PC-9 (cell line): ENCODE measurements around the gene MTHFD1L. TPM values are rescaled to one million over a fixed set of nuclear protein-coding genes. Genes with fewer than 3 reads are reported as not detected.

ENCODE experiments used
- BruUV-seq: library from RNA; stranded (reverse); fragments of 400-500 nt; replicated peaks from 2 replicates; lab custom pipeline; 2021; lab: Mats Ljungman, UMichigan
- CTCF ChIA-PET: fragments of 300-600 bp; sonication (Branson Sonifier 250); formaldehyde crosslinking; loops from one replicate; lab custom pipeline; 2022; ENCODE audit warnings: antibody characterized with exemption; lab: Charles Lee
- POLR2A ChIA-PET: fragments of 300-600 bp; sonication (Branson Sonifier 250); formaldehyde crosslinking; loops from one replicate; lab custom pipeline; 2022; ENCODE audit warnings: antibody characterized with exemption; ENCODE audit not compliant: unreplicated experiment; lab: Charles Lee
- DNase-seq, 2 experiments: peaks; one replicate each; pipeline versions ENCODE4 v3.0.0 to v3.0.0-alpha.2; 2015 to 2022; ENCODE audit warnings: mixed read lengths in 1 of 2
- H2AFZ ChIP-seq: fragments of 200-600 bp; sonication (generic); 2 replicates; pipeline ENCODE4 v1.8.1; 2017; ENCODE audit warnings: antibody characterized with exemption
- H3F3A ChIP-seq: fragments of 200-600 bp; sonication (generic); 2 replicates; pipeline ENCODE4 v1.8.1; 2017; ENCODE audit warnings: antibody characterized with exemption, mild to moderate bottlenecking, low read depth; ENCODE audit not compliant: insufficient read depth
- H3K27ac ChIP-seq: fragments of 200-600 bp; sonication (generic); 2 replicates; pipeline ENCODE4 v1.6.1; 2016; ENCODE audit warnings: mixed run types
- H3K27me3 ChIP-seq: fragments of 200-600 bp; sonication (generic); 2 replicates; pipeline ENCODE4 v1.6.1; 2016; ENCODE audit warnings: low read depth, mixed run types; ENCODE audit not compliant: insufficient read depth
- H3K36me3 ChIP-seq: fragments of 200-600 bp; sonication (generic); 2 replicates; pipeline ENCODE4 v1.6.1; 2016; ENCODE audit warnings: low read depth, mixed run types
- H3K4me1 ChIP-seq: fragments of 200-600 bp; sonication (generic); replicated peaks from 2 replicates; pipeline ENCODE4 v1.6.1; 2016; ENCODE audit warnings: mixed run types; ENCODE audit not compliant: insufficient read depth
- H3K4me2 ChIP-seq: fragments of 200-600 bp; sonication (generic); 2 replicates; pipeline ENCODE4 v1.6.1; 2017; ENCODE audit warnings: mixed run types
- H3K4me3 ChIP-seq: fragments of 200-600 bp; sonication (generic); 2 replicates; pipeline ENCODE4 v1.6.1; 2016; ENCODE audit warnings: mixed run types
- H3K79me2 ChIP-seq: fragments of 200-600 bp; sonication (generic); 2 replicates; pipeline ENCODE4 v1.6.1; 2017; ENCODE audit warnings: low read depth, mixed run types
- H3K9me2 ChIP-seq: fragments of 200-600 bp; sonication (generic); 2 replicates; pipeline ENCODE4 v1.8.1; 2017; ENCODE audit warnings: mild to moderate bottlenecking; ENCODE audit not compliant: insufficient read depth
- H3K9me3 ChIP-seq: fragments of 200-600 bp; sonication (generic); 2 replicates; pipeline ENCODE4 v1.8.1; 2016; ENCODE audit warnings: low read depth; ENCODE audit not compliant: insufficient read depth
- H4K20me1 ChIP-seq: fragments of 200-600 bp; sonication (generic); 2 replicates; pipeline ENCODE4 v1.8.1; 2017; ENCODE audit not compliant: insufficient read depth
- CTCF ChIP-seq: fragments of 200-600 bp; sonication (generic); conservative IDR thresholded peaks from 2 replicates; pipeline ENCODE4 v1.6.1; 2017; ENCODE audit warnings: mixed run types, antibody characterized with exemption, mild to moderate bottlenecking, moderate library complexity
- EZH2 ChIP-seq: fragments of 200-600 bp; sonication (generic); IDR thresholded peaks from 2 replicates; pipeline ENCODE4 v1.8.0; 2017; ENCODE audit warnings: antibody characterized with exemption, low read depth
- intact Hi-C: fragments of 100-400 bp; cut with micrococcal nuclease; formaldehyde crosslinking; loops from one replicate; pipeline ENCODE4 v1.10.0; 2022; ENCODE audit not compliant: unreplicated experiment
- total RNA-seq: library from RNA; stranded (reverse); gene quantifications from 2 replicates; pipeline ENCODE4 v1.2.3, GENCODE V29; 2021

MTHFD1L gene
- total RNA-seq, 1 experiment from 2014 or later, result 53.3 TPM

GRCh38 chr6:151101161-151101815 lies 235.8 kb downstream of the MTHFD1L start:
- Histone ChIP-seq H3K36me3 (peaks cover 19% of the 10 kb centered on the region; the same call in 1 of the 2 replicates), H3K9me3 (no peaks in the 10 kb centered on the region), H3F3A (no peaks in the 10 kb centered on the region), H4K20me1 (no peaks in the 10 kb centered on the region), H3K4me3 (no peak overlapping the region), H2AFZ (no peak overlapping the region), H3K27ac (0 out of 2 replicates have a peak overlapping the region, but pooled peaks have one; percentile 6), H3K79me2 (no peaks in the 10 kb centered on the region), H3K4me2 (no peak overlapping the region), H3K9me2 (no peaks in the 10 kb centered on the region), H3K27me3 (no peaks in the 10 kb centered on the region), H3K4me1 (no peaks in the 10 kb centered on the region)
- TF ChIP-seq CTCF (no peak), EZH2 (no peak)
- ChIA-PET POLR2A (no interaction called here), CTCF (no interaction called here)
- intact Hi-C loops, result no loop called here
- BruUV-seq, result no TSS peak
- no peak for DNase-seq

- DNase-seq, result no peak
- Histone ChIP-seq H3K4me2 (no peak overlapping the region), H3K4me3 (no peak overlapping the region), H3K27me3 (no peaks in the 10 kb centered on the region), H2AFZ (no peak overlapping the region), H3F3A (no peaks in the 10 kb centered on the region; the same call in 1 of the 2 replicates), H3K4me1 (no peaks in the 10 kb centered on the region), H3K27ac (0 out of 2 replicates have a peak overlapping the region, but pooled peaks have one; percentile 6), H3K36me3 (peaks cover 12% of the 10 kb centered on the region; the same call in 1 of the 2 replicates), H4K20me1 (no peaks in the 10 kb centered on the region), H3K9me3 (no peaks in the 10 kb centered on the region), H3K79me2 (no peaks in the 10 kb centered on the region), H3K9me2 (no peaks in the 10 kb centered on the region)
- intact Hi-C loops, result no loop called here
- POLR2A ChIA-PET, result no interaction called here
- CTCF ChIA-PET, result no interaction called here
- TF ChIP-seq CTCF (no peak), EZH2 (no peak)
- BruUV-seq, result no TSS peak
These were observed 236.6 kb downstream of the MTHFD1L start for GRCh38 chr6:151101816-151102694.

- peaks cover 8% of the 10 kb centered on the region; the same call in 1 of the 2 replicates for H3K36me3 ChIP-seq
- H3K9me3 ChIP-seq, result no peaks in the 10 kb centered on the region
- no TSS peak for BruUV-seq
- DNase-seq, result no peak
- H3F3A ChIP-seq, result no peaks in the 10 kb centered on the region; the same call in 1 of the 2 replicates
- H3K4me2 ChIP-seq, result no peak overlapping the region
- no peaks in the 10 kb centered on the region for H3K79me2 ChIP-seq
- CTCF ChIA-PET, result no interaction called here
- POLR2A ChIA-PET, result no interaction called here
- no peaks in the 10 kb centered on the region for H3K9me2 ChIP-seq
- H3K4me3 ChIP-seq, result no peak overlapping the region
- no peaks in the 10 kb centered on the region for H4K20me1 ChIP-seq
- TF ChIP-seq EZH2 (no peak), CTCF (no peak)
- intact Hi-C loops, result no loop called here
- H2AFZ ChIP-seq, result no peak overlapping the region
- no peak overlapping the region for H3K27ac ChIP-seq
- no peaks in the 10 kb centered on the region for H3K4me1 ChIP-seq
- H3K27me3 ChIP-seq, result no peaks in the 10 kb centered on the region
These were observed 237.8 kb downstream of the MTHFD1L start for GRCh38 chr6:151103266-151103665.
